GM13977 (cell line): ENCODE measurements around the gene PI4K2A.
"Not testable (repeated sequence)": the region's sequence is repeated elsewhere in the genome, so short reads cannot be mapped to it uniquely, and the experiment has no call there.

Experiments
- DNase-seq: peaks from one replicate; pipeline ENCODE4 v3.0.0; 2012; ENCODE audit warnings: low spot score
- CTCF ChIP-seq: IDR thresholded peaks from 2 replicates; pipeline ENCODE4 v1.5.1; 2012; ENCODE audit warnings: mild to moderate bottlenecking, control low read depth; ENCODE audit not compliant: insufficient read depth; ENCODE audit errors: extremely low read depth, missing control alignments
- in situ Hi-C: fragments of 300-500 bp; cut with MboI; formaldehyde crosslinking; loops from one replicate; pipeline ENCODE4 v1.12.0; 2022; ENCODE audit warnings: low sequenced_read_pairs, low pct_unique_long_range_greater_than_20kb, mixed read lengths, inconsistent platforms; ENCODE audit not compliant: unreplicated experiment

The PI4K2A gene

GRCh38 chr10:97673736-97674525, 33.5 kb downstream of the PI4K2A start:
- in situ Hi-C loops: loop anchor here (10.0 kb wide), 1 partner anchor 51 kb away; no protein-coding TSS in a partner anchor
- no peak for DNase-seq
- no peak for TF ChIP-seq CTCF

GRCh38 chr10:97675222-97675621, 34.8 kb downstream of the PI4K2A start:
- in situ Hi-C loops: loop anchor here (10.0 kb wide), 1 partner anchor 50 kb away; no protein-coding TSS in a partner anchor
- TF ChIP-seq CTCF: no peak
- no peak for DNase-seq

- peak; percentile 83 for DNase-seq
- in situ Hi-C loops: loop anchor here (10.0 kb wide), 1 partner anchor 48 kb away; no protein-coding TSS in a partner anchor
- TF ChIP-seq CTCF: peak; percentile 78
Measured at GRCh38 chr10:97676770-97677581, 36.5 kb downstream of the PI4K2A start.

GRCh38 chr10:97679594-97679993, 39.1 kb downstream of the PI4K2A start:
- in situ Hi-C loops: loop anchor here (10.0 kb wide), 1 partner anchor 45 kb away; no protein-coding TSS in a partner anchor

GRCh38 chr10:97682042-97682441, 41.6 kb downstream of the PI4K2A start:
- in situ Hi-C loops: no loop called here
- TF ChIP-seq CTCF: no peak
- no peak for DNase-seq

More at GRCh38 chr10:97679594-97679993, 39.1 kb downstream of the PI4K2A start:
- no peak for TF ChIP-seq CTCF
- no peak for DNase-seq

GRCh38 chr10:97683556-97684367, 43.3 kb downstream of the PI4K2A start:
- in situ Hi-C loops: no loop called here
- TF ChIP-seq CTCF: no peak
- no peak for DNase-seq

- DNase-seq, in situ Hi-C loops: not testable (repeated sequence)
Measured at GRCh38 chr10:97684368-97684713, 43.9 kb downstream of the PI4K2A start.
